ENCODE results near the gene ALPI. TPM values are rescaled to one million over a fixed set of nuclear protein-coding genes. Genes with fewer than 3 reads are reported as not detected.
"Not testable (repeated sequence)": the region's sequence is repeated elsewhere in the genome, so short reads cannot be mapped to it uniquely, and the experiment has no call there.

The ALPI gene
- total RNA-seq, 2 experiments from 2014 or later = not detected

GRCh38 chr2:232416521-232417470, 39.2 kb upstream of the ALPI start:
- intact Hi-C loops (cut with micrococcal nuclease) = no loop called here
- no peak overlapping the region for H3K27ac Mint-ChIP-seq
- peaks cover 34% of the 10 kb centered on the region for H3K27me3 Mint-ChIP-seq (ENCODE audit: low read depth)
- no peak overlapping the region for H3K4me3 Mint-ChIP-seq
- no peaks in the 10 kb centered on the region for H3K36me3 Mint-ChIP-seq (ENCODE audit: low read depth)
- CTCF ChIA-PET = no interaction called here
- no peak for DNase-seq
- peaks cover 28% of the 10 kb centered on the region for H3K4me1 Mint-ChIP-seq (ENCODE audit: low read depth)
- H3K9me3 Mint-ChIP-seq = peaks cover under 1% of the 10 kb centered on the region

- CTCF ChIA-PET = no interaction called here
- H3K4me3 Mint-ChIP-seq = no peak overlapping the region
- no peak overlapping the region for H3K27ac Mint-ChIP-seq
- DNase-seq = no peak
- intact Hi-C loops (cut with micrococcal nuclease) = no loop called here
- H3K4me1 Mint-ChIP-seq (ENCODE audit: low read depth) = peaks cover 26% of the 10 kb centered on the region
- H3K9me3 Mint-ChIP-seq = peaks cover 6% of the 10 kb centered on the region
- H3K36me3 Mint-ChIP-seq (ENCODE audit: low read depth) = no peaks in the 10 kb centered on the region
- peaks cover 41% of the 10 kb centered on the region for H3K27me3 Mint-ChIP-seq (ENCODE audit: low read depth)
These were observed 38.5 kb upstream of the ALPI start for GRCh38 chr2:232417489-232417888.

GRCh38 chr2:232418056-232418455, 37.9 kb upstream of the ALPI start:
- Mint-ChIP-seq H3K9me3 (peaks cover 9% of the 10 kb centered on the region), H3K4me1 (ENCODE audit: low read depth) (peaks cover 21% of the 10 kb centered on the region), H3K27ac (no peak overlapping the region), H3K27me3 (ENCODE audit: low read depth) (peaks cover 44% of the 10 kb centered on the region), H3K4me3 (peak overlapping the region; percentile 7), H3K36me3 (ENCODE audit: low read depth) (no peaks in the 10 kb centered on the region)
- DNase-seq = no peak
- intact Hi-C loops (cut with micrococcal nuclease) = no loop called here
- CTCF ChIA-PET = no interaction called here

GRCh38 chr2:232418466-232419244, 37.3 kb upstream of the ALPI start:
- H3K36me3 Mint-ChIP-seq (ENCODE audit: low read depth) = no peaks in the 10 kb centered on the region
- peak; percentile 43 for DNase-seq
- H3K4me1 Mint-ChIP-seq (ENCODE audit: low read depth) = peaks cover 15% of the 10 kb centered on the region
- CTCF ChIA-PET = interaction anchor here (0.6 kb wide), 1 partner anchor 44 kb away, joined by 4 read pairs; no protein-coding TSS in a partner anchor
- H3K27ac Mint-ChIP-seq = no peak overlapping the region
- intact Hi-C loops (cut with micrococcal nuclease) = no loop called here
- peak overlapping the region; percentile 46 for H3K4me3 Mint-ChIP-seq
- H3K9me3 Mint-ChIP-seq = peaks cover 9% of the 10 kb centered on the region
- H3K27me3 Mint-ChIP-seq (ENCODE audit: low read depth) = peaks cover 38% of the 10 kb centered on the region

- no peak for DNase-seq
- Mint-ChIP-seq H3K27ac (no peak overlapping the region), H3K27me3 (ENCODE audit: low read depth) (peaks cover 38% of the 10 kb centered on the region), H3K36me3 (ENCODE audit: low read depth) (no peaks in the 10 kb centered on the region), H3K4me1 (ENCODE audit: low read depth) (peaks cover 14% of the 10 kb centered on the region), H3K4me3 (peak overlapping the region; percentile 46), H3K9me3 (peaks cover 9% of the 10 kb centered on the region)
- intact Hi-C loops (cut with micrococcal nuclease) = no loop called here
- CTCF ChIA-PET = interaction anchor here (0.6 kb wide), 1 partner anchor 43 kb away, joined by 4 read pairs; no protein-coding TSS in a partner anchor
These were observed 36.5 kb upstream of the ALPI start for GRCh38 chr2:232419245-232420072.

- Mint-ChIP-seq H3K9me3 (peaks cover 9% of the 10 kb centered on the region), H3K4me3 (no peak overlapping the region), H3K27ac (no peak overlapping the region), H3K27me3 (ENCODE audit: low read depth) (peaks cover 38% of the 10 kb centered on the region), H3K4me1 (ENCODE audit: low read depth) (peaks cover 14% of the 10 kb centered on the region), H3K36me3 (ENCODE audit: low read depth) (no peaks in the 10 kb centered on the region)
- CTCF ChIA-PET = no interaction called here
- intact Hi-C loops (cut with micrococcal nuclease) = no loop called here
- no peak for DNase-seq
These were observed 35.9 kb upstream of the ALPI start for GRCh38 chr2:232420073-232420454.

- Mint-ChIP-seq H3K4me3 (peak overlapping the region; percentile 32), H3K27ac (no peak overlapping the region), H3K4me1 (ENCODE audit: low read depth) (peaks cover 14% of the 10 kb centered on the region), H3K9me3 (peaks cover 9% of the 10 kb centered on the region), H3K27me3 (ENCODE audit: low read depth) (peaks cover 38% of the 10 kb centered on the region), H3K36me3 (ENCODE audit: low read depth) (no peaks in the 10 kb centered on the region)
- intact Hi-C loops (cut with micrococcal nuclease) = no loop called here
- CTCF ChIA-PET = no interaction called here
- DNase-seq = peak; percentile 44
These were observed 35.3 kb upstream of the ALPI start for GRCh38 chr2:232420463-232421188.

- CTCF ChIA-PET = no interaction called here
- Mint-ChIP-seq H3K4me3 (no peak overlapping the region), H3K36me3 (ENCODE audit: low read depth) (no peaks in the 10 kb centered on the region), H3K4me1 (ENCODE audit: low read depth) (peaks cover 14% of the 10 kb centered on the region), H3K27me3 (ENCODE audit: low read depth) (peaks cover 38% of the 10 kb centered on the region), H3K9me3 (peaks cover 9% of the 10 kb centered on the region), H3K27ac (no peak overlapping the region)
- DNase-seq = no peak
- intact Hi-C loops (cut with micrococcal nuclease) = no loop called here
These were observed 34.7 kb upstream of the ALPI start for GRCh38 chr2:232421189-232421785.

GRCh38 chr2:232422051-232422450, 33.9 kb upstream of the ALPI start:
- Mint-ChIP-seq H3K4me3 (peak overlapping the region; percentile 11), H3K27ac (no peak overlapping the region), H3K4me1 (ENCODE audit: low read depth) (peaks cover 14% of the 10 kb centered on the region), H3K36me3 (ENCODE audit: low read depth) (no peaks in the 10 kb centered on the region), H3K27me3 (ENCODE audit: low read depth) (peaks cover 38% of the 10 kb centered on the region), H3K9me3 (peaks cover 9% of the 10 kb centered on the region)
- CTCF ChIA-PET = no interaction called here
- DNase-seq = no peak
- intact Hi-C loops (cut with micrococcal nuclease) = no loop called here

- DNase-seq; H3K4me3 Mint-ChIP-seq; H3K36me3 Mint-ChIP-seq (ENCODE audit: low read depth); H3K27ac Mint-ChIP-seq; CTCF ChIA-PET; H3K9me3 Mint-ChIP-seq; intact Hi-C loops (cut with micrococcal nuclease): not testable (repeated sequence)
- Mint-ChIP-seq H3K27me3 (ENCODE audit: low read depth) (peaks cover 37% of the 10 kb centered on the region), H3K4me1 (ENCODE audit: low read depth) (peaks cover 14% of the 10 kb centered on the region)
These were observed 33.0 kb upstream of the ALPI start for GRCh38 chr2:232422996-232423395.

GRCh38 chr2:232423407-232423806, 32.5 kb upstream of the ALPI start:
- H3K36me3 Mint-ChIP-seq (ENCODE audit: low read depth); intact Hi-C loops (cut with micrococcal nuclease); H3K9me3 Mint-ChIP-seq; DNase-seq; H3K4me3 Mint-ChIP-seq; CTCF ChIA-PET; H3K27ac Mint-ChIP-seq: not testable (repeated sequence)
- Mint-ChIP-seq H3K4me1 (ENCODE audit: low read depth) (peaks cover 12% of the 10 kb centered on the region), H3K27me3 (ENCODE audit: low read depth) (peaks cover 33% of the 10 kb centered on the region)
